Keratinocyte (primary cell): ENCODE measurements around the gene ANAPC16. TPM values are rescaled to one million over a fixed set of nuclear protein-coding genes. Genes with fewer than 3 reads are reported as not detected.

Experiments used
- DNase-seq: peaks from one replicate; pipeline ENCODE4 v3.0.0-alpha.2; 2011; ENCODE audit warnings: low read depth, missing footprints, low spot score
- FAIRE-seq: peaks from 2 replicates; lab custom pipeline; 2011; peaks lifted over from hg19 to GRCh38; lab: Jason Lieb, UNC
- H2AFZ ChIP-seq: 2 replicates; pipeline ENCODE4 v1.6.0; 2012; ENCODE audit warnings: low read length, control low read depth, inconsistent platforms; ENCODE audit not compliant: control insufficient read depth
- H3K27ac ChIP-seq: 2 replicates; pipeline ENCODE4 v1.5.1; 2011; ENCODE audit warnings: low read length; ENCODE audit not compliant: control insufficient read depth, insufficient read depth
- H3K27me3 ChIP-seq: 3 replicates; pipeline ENCODE4 v1.6.0; 2011; ENCODE audit warnings: low read length; ENCODE audit not compliant: control insufficient read depth, insufficient read depth; ENCODE audit errors: extremely low read depth
- H3K36me3 ChIP-seq, 2 experiments: 2 replicates in 1 of 2; 3 replicates in 1 of 2; pipeline ENCODE4 v1.5.1; 2011; ENCODE audit warnings: low read length in 2 of 2, mild to moderate bottlenecking in 1 of 2; ENCODE audit not compliant: control insufficient read depth in 2 of 2, insufficient read depth in 2 of 2; ENCODE audit errors: extremely low read depth in 1 of 2
- H3K4me1 ChIP-seq: 3 replicates; pipeline ENCODE4 v1.5.1; 2011; ENCODE audit warnings: low read length; ENCODE audit not compliant: control insufficient read depth, insufficient read depth; ENCODE audit errors: extremely low read depth
- H3K4me2 ChIP-seq: 3 replicates; pipeline ENCODE4 v1.6.0; 2011; ENCODE audit warnings: low read depth, low read length; ENCODE audit not compliant: control insufficient read depth, insufficient read depth; ENCODE audit errors: extremely low read depth
- H3K4me3 ChIP-seq, 3 experiments: fragments of 200-600 bp in 1 of 3; sonication (generic) in 1 of 3; 2 replicates in 2 of 3; 3 replicates in 1 of 3; pipeline ENCODE4 v1.5.1; 2011 to 2016; ENCODE audit warnings: low read length in 3 of 3, mild to moderate bottlenecking in 3 of 3, control low read depth in 2 of 3, inconsistent platforms in 1 of 3, low read depth in 1 of 3, mixed read lengths in 1 of 3, mixed run types in 1 of 3, moderate library complexity in 1 of 3; ENCODE audit not compliant: control insufficient read depth in 2 of 3, insufficient read depth in 2 of 3; ENCODE audit errors: extremely low read depth in 1 of 3
- H3K79me2 ChIP-seq: 2 replicates; pipeline ENCODE4 v1.6.0; 2012; ENCODE audit warnings: low read length; ENCODE audit not compliant: control insufficient read depth, insufficient read depth
- H3K9ac ChIP-seq: 3 replicates; pipeline ENCODE4 v1.6.0; 2011; ENCODE audit warnings: low read length; ENCODE audit not compliant: control insufficient read depth, insufficient read depth; ENCODE audit errors: extremely low read depth
- H3K9me1 ChIP-seq: 3 replicates; pipeline ENCODE4 v1.6.0; 2011; ENCODE audit warnings: low read length; ENCODE audit not compliant: control insufficient read depth, insufficient read depth; ENCODE audit errors: extremely low read depth
- H3K9me3 ChIP-seq: 2 replicates; pipeline ENCODE4 v1.5.1; 2012; ENCODE audit warnings: low read depth, low read length; ENCODE audit not compliant: control insufficient read depth
- H4K20me1 ChIP-seq: 3 replicates; pipeline ENCODE4 v1.6.0; 2011; ENCODE audit warnings: low read length; ENCODE audit not compliant: control insufficient read depth, insufficient read depth; ENCODE audit errors: extremely low read depth
- EZH2 ChIP-seq: IDR thresholded peaks from one replicate; pipeline ENCODE4 v1.6.1; 2012; ENCODE audit warnings: inconsistent platforms, mild to moderate bottlenecking, low read length, moderate library complexity
- dilution Hi-C: fragments of 300-500 bp; cut with MboI; formaldehyde crosslinking; loops from one replicate; pipeline ENCODE4 v1.7.0; 2020; ENCODE audit warnings: low sequenced_read_pairs; ENCODE audit not compliant: extremely low pct_ligation_motif_present
- polyA plus RNA-seq, 5 experiments: library from polyadenylated mRNA; depleted of rRNA in 3 of 5; stranded (reverse) in 3 of 5; stranded (forward) in 1 of 5; unstranded in 1 of 5; fragments of >200 nt; gene quantifications; 1 replicate in 1 of 5; 2 replicates in 3 of 5; 3 replicates in 1 of 5; pipeline versions ENCODE4 v1.2.1 to v1.2.3, GENCODE V29; 2011 to 2012; ENCODE audit warnings: missing spikeins in 2 of 5, low read depth in 1 of 5, low replicate concordance in 1 of 5
- TF ChIP-seq, protein P1 (sequence below), 3 experiments: IDR thresholded peaks in 1 of 3; conservative IDR thresholded peaks in 1 of 3; optimal IDR thresholded peaks in 1 of 3; 2 replicates in 2 of 3; 3 replicates in 1 of 3; pipeline versions ENCODE3 to v1.5.1; 2011; ENCODE audit warnings: low read length in 3 of 3, mild to moderate bottlenecking in 3 of 3, moderate library complexity in 2 of 3, control low read depth in 1 of 3, inconsistent platforms in 1 of 3; ENCODE audit not compliant: insufficient read depth in 2 of 3; ENCODE audit errors: extremely low read depth in 1 of 3

The ANAPC16 gene
- polyA plus RNA-seq, 1 donor (not counting 4 experiments of a cell fraction or from before 2014, with no cell fraction given), result 93.9 TPM

DNA sequence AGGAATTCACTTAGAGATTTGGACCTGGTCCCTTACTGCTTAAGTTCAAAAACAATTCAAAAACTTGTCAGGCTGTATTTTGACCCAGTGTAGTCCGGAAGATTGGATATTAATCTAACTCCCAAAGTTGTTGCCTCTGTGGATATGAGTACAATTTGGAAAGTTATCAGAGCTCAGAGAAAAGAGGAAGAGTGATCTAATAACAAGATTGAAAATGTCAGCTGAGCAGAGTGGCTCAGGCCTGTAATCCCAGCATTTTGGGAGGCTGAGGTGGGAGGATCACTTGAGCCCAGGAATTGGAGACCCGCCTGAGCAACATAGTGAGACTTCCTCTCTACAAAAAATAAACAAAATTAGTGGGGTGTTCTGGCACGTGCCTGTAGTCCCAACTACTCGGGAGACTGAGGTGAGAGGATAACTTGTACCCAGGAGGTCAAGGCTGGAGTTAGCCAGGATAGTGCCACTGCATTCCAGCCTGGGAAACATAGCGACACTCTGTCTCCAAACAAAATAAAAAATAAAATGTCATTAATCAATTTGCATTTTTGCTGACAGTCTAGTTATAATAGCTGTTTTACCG, 3.5 kb downstream of the ANAPC16 start:
- Histone ChIP-seq H3K27ac (no peak overlapping the region), H3K4me1 (peaks cover 35% of the 10 kb centered on the region), H2AFZ (no peak overlapping the region), H3K9me3 (no peaks in the 10 kb centered on the region), H3K27me3 (no peaks in the 10 kb centered on the region), H3K36me3 (peaks cover under 1 to 7% of the 10 kb centered on the region in 2 experiments), H4K20me1 (no peaks in the 10 kb centered on the region), H3K79me2 (peaks cover 45% of the 10 kb centered on the region), H3K9ac (no peak overlapping the region), H3K9me1 (no peaks in the 10 kb centered on the region), H3K4me3 (no peak overlapping the region), H3K4me2 (no peak overlapping the region)
- dilution Hi-C loops, result no loop called here
- FAIRE-seq (no peak), DNase-seq (no peak)
- TF ChIP-seq, protein P1, sequence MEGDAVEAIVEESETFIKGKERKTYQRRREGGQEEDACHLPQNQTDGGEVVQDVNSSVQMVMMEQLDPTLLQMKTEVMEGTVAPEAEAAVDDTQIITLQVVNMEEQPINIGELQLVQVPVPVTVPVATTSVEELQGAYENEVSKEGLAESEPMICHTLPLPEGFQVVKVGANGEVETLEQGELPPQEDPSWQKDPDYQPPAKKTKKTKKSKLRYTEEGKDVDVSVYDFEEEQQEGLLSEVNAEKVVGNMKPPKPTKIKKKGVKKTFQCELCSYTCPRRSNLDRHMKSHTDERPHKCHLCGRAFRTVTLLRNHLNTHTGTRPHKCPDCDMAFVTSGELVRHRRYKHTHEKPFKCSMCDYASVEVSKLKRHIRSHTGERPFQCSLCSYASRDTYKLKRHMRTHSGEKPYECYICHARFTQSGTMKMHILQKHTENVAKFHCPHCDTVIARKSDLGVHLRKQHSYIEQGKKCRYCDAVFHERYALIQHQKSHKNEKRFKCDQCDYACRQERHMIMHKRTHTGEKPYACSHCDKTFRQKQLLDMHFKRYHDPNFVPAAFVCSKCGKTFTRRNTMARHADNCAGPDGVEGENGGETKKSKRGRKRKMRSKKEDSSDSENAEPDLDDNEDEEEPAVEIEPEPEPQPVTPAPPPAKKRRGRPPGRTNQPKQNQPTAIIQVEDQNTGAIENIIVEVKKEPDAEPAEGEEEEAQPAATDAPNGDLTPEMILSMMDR (optimal IDR thresholded peaks at IDR 0.05 in 1 of 3, IDR thresholded peaks at IDR 0.05 in 1 of 3, conservative IDR thresholded peaks at IDR 0.05 in 1 of 3; ENCODE audit: extremely low read depth in 1 of 3, insufficient read depth in 2 of 3, low read length in 3 of 3), result no peak

DNA sequence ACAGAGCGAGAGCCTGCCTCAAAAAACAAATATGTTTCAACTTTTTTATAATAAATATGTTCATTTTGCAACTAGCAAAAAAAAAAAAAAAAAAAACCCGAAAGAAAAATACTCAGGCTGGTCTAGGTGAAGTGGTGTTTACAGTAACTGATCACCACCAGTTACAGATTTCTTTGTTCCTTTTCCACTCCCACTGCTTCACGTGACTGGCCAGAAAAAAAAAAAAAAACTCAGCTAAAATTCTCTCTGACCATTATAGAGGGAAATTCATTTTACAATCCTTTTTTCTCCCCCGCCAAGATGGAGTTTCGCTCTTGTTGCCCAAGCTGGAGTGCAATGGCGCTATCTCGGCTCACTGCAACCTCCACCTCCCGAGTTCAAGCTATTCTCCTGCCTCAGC, 4.8 kb downstream of the ANAPC16 start:
- Histone ChIP-seq H3K36me3 (peaks cover 7% of the 10 kb centered on the region in 2 experiments), H3K27ac (no peak overlapping the region)
- dilution Hi-C loops, result no loop called here

More for the DNA sequence above, 4.8 kb downstream of the ANAPC16 start:
- Histone ChIP-seq H3K4me1 (peaks cover 25% of the 10 kb centered on the region), H3K4me3 (no peak overlapping the region), H3K4me2 (no peak overlapping the region), H3K9me1 (no peaks in the 10 kb centered on the region), H4K20me1 (no peaks in the 10 kb centered on the region), H3K9me3 (no peaks in the 10 kb centered on the region), H2AFZ (no peak overlapping the region), H3K79me2 (peaks cover 37% of the 10 kb centered on the region), H3K9ac (no peak overlapping the region), H3K27me3 (no peaks in the 10 kb centered on the region)
- FAIRE-seq (no peak), DNase-seq (no peak)
- TF ChIP-seq, protein P1 (optimal IDR thresholded peaks at IDR 0.05 in 1 of 3, IDR thresholded peaks at IDR 0.05 in 1 of 3, conservative IDR thresholded peaks at IDR 0.05 in 1 of 3; ENCODE audit: extremely low read depth in 1 of 3, insufficient read depth in 2 of 3, low read length in 3 of 3), result no peak
- TF ChIP-seq EZH2, result no peak
